Duodenal mucosa (tissue), 2 donors: ENCODE measurements around the gene PYM1.
"Not testable (repeated sequence)": the region's sequence is repeated elsewhere in the genome, so short reads cannot be mapped to it uniquely, and the experiment has no call there.

Source experiments
- H3K27ac ChIP-seq: one replicate; pipeline ENCODE4 v1.7.0; 2013; ENCODE audit warnings: low read depth, low read length
- H3K27me3 ChIP-seq, 2 donors: one replicate each; pipeline ENCODE4 v1.7.0; 2013; ENCODE audit warnings: low read length in 2 of 2, control low read depth in 1 of 2; ENCODE audit not compliant: insufficient read depth in 2 of 2, control insufficient read depth in 1 of 2
- H3K36me3 ChIP-seq, 2 donors: one replicate each; pipeline ENCODE4 v1.7.0; 2013; ENCODE audit warnings: low read length in 2 of 2, control low read depth in 1 of 2; ENCODE audit not compliant: insufficient read depth in 2 of 2, control insufficient read depth in 1 of 2
- H3K4me1 ChIP-seq, 2 donors: one replicate each; pipeline ENCODE4 v1.7.0; 2013; ENCODE audit warnings: low read length in 2 of 2, control low read depth in 1 of 2; ENCODE audit not compliant: insufficient read depth in 2 of 2, control insufficient read depth in 1 of 2
- H3K4me3 ChIP-seq, 2 donors: one replicate each; pipeline ENCODE4 v1.7.0; 2013; ENCODE audit warnings: low read length in 2 of 2, low read depth in 1 of 2
- H3K9ac ChIP-seq, 2 donors: one replicate each; pipeline ENCODE4 v1.7.0; 2013; ENCODE audit warnings: low read length in 2 of 2, low read depth in 1 of 2
- H3K9me3 ChIP-seq, 2 donors: one replicate each; pipeline ENCODE4 v1.7.0; 2013; ENCODE audit warnings: low read length in 2 of 2, control low read depth in 1 of 2; ENCODE audit not compliant: control insufficient read depth in 1 of 2

PYM1 gene

DNA sequence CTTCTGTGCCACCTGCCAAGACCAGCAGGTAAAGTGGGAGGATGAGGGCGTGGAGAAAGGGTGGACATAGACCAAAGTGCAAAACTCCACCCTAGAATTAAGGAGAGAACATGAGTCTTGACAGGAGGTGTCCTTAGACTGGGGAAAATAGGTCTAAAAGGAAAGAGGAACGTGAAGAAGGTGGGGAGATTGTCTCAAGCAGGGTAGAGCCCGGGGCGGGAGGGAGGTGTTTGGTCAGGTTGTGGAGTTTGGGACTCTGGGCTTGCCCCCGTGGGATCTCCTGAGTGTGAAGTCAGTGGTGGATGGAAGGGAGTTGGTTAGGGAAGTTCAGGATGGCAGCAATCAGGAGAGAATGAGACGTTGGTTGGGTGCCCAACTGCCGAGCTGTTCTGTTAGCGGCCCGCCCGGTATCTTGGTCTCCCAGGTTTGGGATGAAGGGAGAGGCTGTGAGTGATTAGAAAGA is 3.7 kb upstream of the PYM1 start:
- H3K36me3 ChIP-seq = peaks cover 0 to 5% of the 10 kb centered on the region in 2 donors
- peak overlapping the region; percentile 84 to 98 for H3K9ac ChIP-seq
- H3K4me3 ChIP-seq = peak overlapping the region; percentile 84 to 88
- no peaks in the 10 kb centered on the region for H3K9me3 ChIP-seq
- H3K4me1 ChIP-seq = peaks cover 45 to 55% of the 10 kb centered on the region in 2 donors
- H3K27ac ChIP-seq = peak overlapping the region; percentile 88
- H3K27me3 ChIP-seq = no peaks in the 10 kb centered on the region

GRCh38 chr12:55930771-55931316 is 3.1 kb upstream of the PYM1 start, which contains the start of gene DGKA:
Gene DGKA, plus strand, starts transcription at chr12:55931162. Its CDS starts 5,342 bp downstream, at chr12:55936504.
- Histone ChIP-seq H3K9ac (peak within 1 kb of the TSS; percentile 88 to 98), H3K4me1 (peaks cover 50 to 60% of the 10 kb centered on the region in 2 donors)

GRCh38 chr12:55929306-55929791 is 1.7 kb upstream of the PYM1 start:
- peak overlapping the region; percentile 47 to 55 for H3K9ac ChIP-seq

More at GRCh38 chr12:55930771-55931316, 3.1 kb upstream of the PYM1 start, which contains the start of gene DGKA:
- Histone ChIP-seq H3K27ac (peak within 1 kb of the TSS; percentile 88), H3K4me3 (peak within 1 kb of the TSS; percentile 84 to 88), H3K9me3 (no peaks in the 10 kb centered on the region), H3K36me3 (no peaks in the 10 kb centered on the region), H3K27me3 (no peaks in the 10 kb centered on the region)

GRCh38 chr12:55926738-55927587 is 731 bp downstream of the PYM1 start:
- H3K9me3 ChIP-seq = no peaks in the 10 kb centered on the region
- peaks cover 0 to 20% of the 10 kb centered on the region in 2 donors for H3K36me3 ChIP-seq
- H3K27me3 ChIP-seq = no peaks in the 10 kb centered on the region
- H3K4me1 ChIP-seq = peaks cover 33 to 39% of the 10 kb centered on the region in 2 donors
- peak overlapping the region; percentile 93 to 100 for H3K4me3 ChIP-seq
- H3K27ac ChIP-seq = peak overlapping the region; percentile 98
- peak overlapping the region; percentile 98 to 100 for H3K9ac ChIP-seq

More at GRCh38 chr12:55929306-55929791, 1.7 kb upstream of the PYM1 start:
- Histone ChIP-seq H3K27ac (peak overlapping the region; percentile 46), H3K36me3 (peaks cover 0 to 8% of the 10 kb centered on the region in 2 donors), H3K4me1 (peaks cover 50 to 54% of the 10 kb centered on the region in 2 donors), H3K9me3 (no peaks in the 10 kb centered on the region), H3K27me3 (no peaks in the 10 kb centered on the region), H3K4me3 (peak overlapping the region; percentile 30 to 37)

GRCh38 chr12:55925870-55926737 is 1.6 kb downstream of the PYM1 start:
- Histone ChIP-seq H3K9ac (peak overlapping the region; percentile 98 to 100), H3K4me1 (peaks cover 31 to 33% of the 10 kb centered on the region in 2 donors), H3K4me3 (peak overlapping the region; percentile 93 to 100), H3K9me3 (no peaks in the 10 kb centered on the region), H3K27me3 (no peaks in the 10 kb centered on the region), H3K36me3 (peaks cover 0 to 23% of the 10 kb centered on the region in 2 donors), H3K27ac (no peak overlapping the region)

DNA sequence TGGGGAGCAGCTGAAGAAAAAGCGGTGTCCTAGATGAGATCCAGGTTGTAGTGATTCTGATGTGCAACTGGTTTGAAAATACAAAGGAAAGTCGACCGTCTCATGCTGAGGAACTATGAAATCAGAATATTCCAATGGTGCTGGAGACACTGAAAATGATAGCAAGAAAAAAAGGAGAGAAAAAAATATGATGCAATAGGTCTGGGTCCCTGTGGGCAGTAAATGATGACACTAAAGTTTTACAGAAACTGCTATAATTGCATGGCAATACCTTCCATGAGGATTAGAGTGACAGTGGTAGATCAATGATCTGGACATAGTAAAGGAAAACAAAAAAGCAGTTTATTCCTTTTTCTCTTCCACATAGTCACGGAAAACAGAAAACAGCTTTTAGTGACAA is 2.3 kb downstream of the PYM1 start:
- Histone ChIP-seq H3K36me3 (peaks cover 0 to 23% of the 10 kb centered on the region in 2 donors), H3K27me3 (no peaks in the 10 kb centered on the region), H3K27ac (no peak overlapping the region), H3K9ac (no peak overlapping the region), H3K4me3 (no peak overlapping the region), H3K4me1 (peaks cover 24 to 27% of the 10 kb centered on the region in 2 donors), H3K9me3 (no peaks in the 10 kb centered on the region)

GRCh38 chr12:55923648-55924047 is 4.0 kb downstream of the PYM1 start:
- H3K27ac ChIP-seq, H3K27me3 ChIP-seq, H3K9me3 ChIP-seq, H3K4me3 ChIP-seq, H3K9ac ChIP-seq: not testable (repeated sequence)
- Histone ChIP-seq H3K36me3 (peaks cover 0 to 25% of the 10 kb centered on the region in 2 donors), H3K4me1 (peaks cover 12 to 13% of the 10 kb centered on the region in 2 donors)

- H3K27ac ChIP-seq = no peak overlapping the region
Observed at GRCh38 chr12:55922126-55922525, 5.6 kb downstream of the PYM1 start.

DNA sequence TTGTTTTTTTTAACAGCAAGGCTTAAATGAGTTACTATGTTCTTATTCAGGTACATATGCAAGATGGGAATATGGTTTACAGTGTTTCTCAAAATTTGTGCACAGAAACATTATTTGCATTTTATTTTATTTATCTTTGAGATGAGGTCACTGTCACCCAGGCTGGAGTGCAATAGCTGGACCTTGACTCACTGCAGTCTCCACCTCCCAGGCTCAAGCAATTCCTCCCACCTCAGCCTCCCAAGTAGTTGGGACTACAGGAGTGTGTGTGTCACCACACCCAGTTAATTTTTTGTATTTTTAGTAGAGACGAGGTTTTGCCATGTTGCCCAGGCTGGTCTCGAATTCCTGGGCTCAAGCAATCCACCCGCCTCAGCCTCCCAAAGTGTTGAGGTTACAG is 8.7 kb downstream of the PYM1 start:
- not testable (repeated sequence) for H3K9ac ChIP-seq, H3K9me3 ChIP-seq, H3K4me3 ChIP-seq, H3K27ac ChIP-seq, H3K4me1 ChIP-seq, H3K27me3 ChIP-seq
- peaks cover 5 to 22% of the 10 kb centered on the region in 2 donors for H3K36me3 ChIP-seq

More at GRCh38 chr12:55922126-55922525, 5.6 kb downstream of the PYM1 start:
- H3K9me3 ChIP-seq = no peaks in the 10 kb centered on the region
- H3K4me3 ChIP-seq = no peak overlapping the region
- no peak overlapping the region for H3K9ac ChIP-seq
- H3K27me3 ChIP-seq = no peaks in the 10 kb centered on the region
- peaks cover 11 to 13% of the 10 kb centered on the region in 2 donors for H3K4me1 ChIP-seq
- H3K36me3 ChIP-seq = peaks cover 0 to 25% of the 10 kb centered on the region in 2 donors
